ENCODE results near the gene TNNI3K.

TNNI3K gene

GRCh38 chr1:74380252-74380651 is 145.1 kb downstream of the TNNI3K start:
- no peak for DNase-seq (ENCODE audit: low read depth in 3 of 3)

- DNase-seq (ENCODE audit: low read depth in 3 of 3): no peak
Observed at GRCh38 chr1:74388855-74389254, 153.7 kb downstream of the TNNI3K start.

DNA sequence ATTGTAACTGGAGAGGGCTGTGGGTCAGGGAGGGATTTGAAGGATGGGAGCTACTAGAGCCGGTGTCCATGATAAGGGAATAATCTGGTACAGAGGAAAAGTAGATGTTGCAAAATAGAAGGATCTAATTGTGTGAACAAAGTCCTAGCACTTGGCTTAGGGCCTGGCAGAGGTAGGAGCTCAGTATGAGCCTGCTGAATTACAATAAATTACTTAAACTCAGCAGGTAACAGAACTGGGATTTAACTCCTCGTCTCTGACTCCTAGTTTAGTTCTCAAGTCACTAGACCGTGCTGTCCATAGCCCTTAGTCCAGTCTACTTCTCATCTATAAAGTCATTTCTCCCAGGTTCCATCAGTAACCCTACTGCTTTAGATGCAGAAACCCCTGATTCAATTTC is 157.0 kb downstream of the TNNI3K start:
- DNase-seq (ENCODE audit: low read depth in 3 of 3): no peak

DNA sequence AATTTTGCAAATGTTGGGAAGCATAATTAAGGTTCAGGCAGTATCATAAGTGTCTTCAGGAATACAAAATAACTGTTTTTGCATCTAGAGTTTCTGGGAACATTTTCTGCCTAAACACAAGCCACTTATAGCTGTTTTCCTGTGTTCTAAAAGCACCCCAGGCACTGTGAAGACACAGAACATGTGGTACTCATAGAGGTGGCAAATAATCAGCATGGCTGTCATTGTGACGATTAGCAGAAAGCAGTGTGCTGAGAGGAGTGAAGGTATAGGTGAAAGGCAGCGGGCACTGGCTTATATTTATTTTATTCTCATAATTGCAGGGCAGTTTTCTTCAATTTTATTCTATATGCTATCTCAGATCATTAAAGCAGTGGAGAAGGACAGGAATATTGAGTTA is 157.7 kb downstream of the TNNI3K start:
- no peak for DNase-seq (ENCODE audit: low read depth in 3 of 3)

GRCh38 chr1:74395571-74395970 is 160.4 kb downstream of the TNNI3K start:
- no peak for DNase-seq (ENCODE audit: low read depth in 3 of 3)

GRCh38 chr1:74396462-74396861 is 161.3 kb downstream of the TNNI3K start:
- DNase-seq (ENCODE audit: low read depth in 3 of 3): no peak

- DNase-seq (ENCODE audit: low read depth in 3 of 3): no peak
Observed at GRCh38 chr1:74396933-74397332, 161.7 kb downstream of the TNNI3K start.

DNA sequence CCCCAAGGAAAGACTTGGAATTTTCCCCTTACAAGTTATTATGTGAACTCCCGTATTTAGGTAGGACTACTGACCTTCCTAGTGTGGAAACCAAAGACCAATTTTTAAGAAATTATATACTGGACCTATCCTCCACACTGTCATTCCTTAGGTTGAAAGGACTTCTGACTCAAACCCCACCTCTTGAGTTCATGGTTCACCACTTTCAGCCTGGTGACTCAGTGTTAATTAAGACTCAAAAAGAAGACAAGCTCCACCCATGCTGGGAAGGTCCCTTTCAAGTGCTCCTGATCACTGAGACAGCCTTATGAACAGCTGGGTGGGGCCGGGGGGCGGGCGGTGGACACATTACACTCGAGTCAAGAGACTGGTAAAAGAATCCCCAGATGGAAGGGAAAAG is 164.1 kb downstream of the TNNI3K start:
- no peak for DNase-seq (ENCODE audit: low read depth in 3 of 3)

GRCh38 chr1:74402873-74403272 is 167.7 kb downstream of the TNNI3K start:
- DNase-seq (ENCODE audit: low read depth in 3 of 3): no peak

- DNase-seq (ENCODE audit: low read depth in 3 of 3): no peak
Observed at GRCh38 chr1:74403606-74404005, 168.4 kb downstream of the TNNI3K start.

- DNase-seq (ENCODE audit: low read depth in 3 of 3): no peak
Observed at GRCh38 chr1:74406759-74407158, 171.6 kb downstream of the TNNI3K start.

DNA sequence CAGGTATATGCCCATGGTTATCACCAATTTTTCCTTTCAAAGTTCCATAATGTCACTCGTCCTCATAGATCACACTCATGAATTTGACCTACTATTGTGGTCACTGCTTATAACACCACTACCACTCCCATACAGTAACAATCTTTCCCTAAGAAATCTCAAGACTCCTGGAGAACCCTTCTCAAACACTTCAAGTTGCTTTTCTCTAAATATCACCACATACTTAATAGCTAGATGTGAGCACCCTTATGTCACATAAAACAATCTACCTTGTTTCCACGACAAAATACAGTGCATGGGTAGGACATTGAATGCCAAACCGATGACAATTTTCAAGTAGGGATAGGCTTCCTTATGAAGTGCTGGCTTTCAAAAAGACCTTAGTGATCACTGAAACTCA is 172.7 kb downstream of the TNNI3K start:
- no peak for DNase-seq (ENCODE audit: low read depth in 3 of 3)

DNA sequence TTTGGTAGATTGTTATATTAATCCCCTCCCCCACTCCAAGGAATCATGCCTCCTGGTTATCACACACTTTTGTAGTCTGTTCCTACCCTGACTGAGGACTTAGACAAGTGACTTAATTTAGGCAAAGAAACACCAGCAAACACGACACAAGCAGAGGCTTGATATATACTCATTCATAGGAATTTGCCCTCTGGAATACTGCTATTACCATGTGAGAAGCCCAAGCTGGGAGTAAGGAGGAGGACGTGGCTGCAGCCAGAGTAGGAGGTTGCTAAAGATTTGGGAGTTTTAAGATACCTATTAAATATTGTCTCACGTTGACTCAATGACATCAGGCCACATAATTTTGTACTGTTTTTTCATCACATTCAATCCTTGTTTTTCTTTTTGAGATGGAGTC is 177.1 kb downstream of the TNNI3K start:
- no peak for DNase-seq (ENCODE audit: low read depth in 3 of 3)

DNA sequence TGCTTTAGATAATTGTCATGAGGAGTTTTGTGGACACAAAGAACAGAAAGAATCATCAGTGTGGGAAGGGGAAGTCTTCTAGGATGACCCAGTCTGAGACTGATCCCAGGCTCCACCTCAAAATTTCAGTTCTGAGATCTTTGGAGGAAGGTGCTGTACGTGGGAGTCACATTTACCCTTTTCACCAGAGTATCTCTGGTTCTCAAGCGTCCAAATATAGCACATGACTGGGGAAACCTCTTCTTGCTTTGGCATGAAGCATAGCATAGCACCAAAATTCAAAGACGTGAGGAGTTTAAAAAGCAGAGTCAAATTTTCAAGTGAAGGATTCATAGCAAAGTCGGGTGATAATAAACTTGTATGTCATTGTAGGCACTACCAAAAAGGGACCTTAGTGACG is 180.7 kb downstream of the TNNI3K start:
- no peak for DNase-seq (ENCODE audit: low read depth in 3 of 3)

DNA sequence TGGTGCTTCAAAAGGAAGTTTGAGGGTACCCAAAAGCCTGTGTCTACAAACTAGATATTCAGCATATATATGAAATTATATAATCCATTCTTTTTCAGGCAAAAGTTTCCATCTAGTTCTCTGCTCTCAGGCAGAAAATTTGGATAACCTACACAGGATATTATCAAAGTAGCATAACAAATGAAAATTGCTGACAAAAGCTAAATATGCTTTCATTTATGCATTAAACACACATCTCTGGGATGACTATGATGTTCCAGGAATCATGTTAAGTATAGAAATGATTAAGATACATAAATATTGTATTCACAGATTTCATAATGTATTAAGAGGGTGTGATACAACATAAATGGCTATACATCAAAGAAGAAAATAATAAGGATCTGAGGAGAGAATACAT is 184.4 kb downstream of the TNNI3K start:
- DNase-seq (ENCODE audit: low read depth in 3 of 3): no peak

DNA sequence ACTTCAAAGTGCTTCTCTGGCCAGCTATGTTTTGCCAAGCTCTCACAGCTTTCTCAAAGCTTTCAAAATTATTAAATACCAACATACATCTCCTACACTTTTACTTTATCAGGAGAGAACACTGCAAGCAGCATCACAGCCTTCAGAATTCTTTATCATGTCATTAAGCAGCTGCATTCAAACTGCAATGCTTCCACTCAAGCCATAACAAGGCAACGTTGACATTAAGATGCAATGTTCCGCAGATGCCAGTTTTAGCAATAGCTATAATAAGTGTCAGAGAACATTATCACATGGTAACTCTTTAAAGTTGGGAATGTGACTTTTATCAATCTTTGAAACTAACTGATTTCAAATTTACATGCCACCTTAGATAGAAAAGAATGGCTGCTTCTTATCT is 185.3 kb downstream of the TNNI3K start:
- no peak for DNase-seq (ENCODE audit: low read depth in 3 of 3)

- DNase-seq (ENCODE audit: low read depth in 3 of 3): no peak
Observed at GRCh38 chr1:74422421-74423292, 187.5 kb downstream of the TNNI3K start.

DNA sequence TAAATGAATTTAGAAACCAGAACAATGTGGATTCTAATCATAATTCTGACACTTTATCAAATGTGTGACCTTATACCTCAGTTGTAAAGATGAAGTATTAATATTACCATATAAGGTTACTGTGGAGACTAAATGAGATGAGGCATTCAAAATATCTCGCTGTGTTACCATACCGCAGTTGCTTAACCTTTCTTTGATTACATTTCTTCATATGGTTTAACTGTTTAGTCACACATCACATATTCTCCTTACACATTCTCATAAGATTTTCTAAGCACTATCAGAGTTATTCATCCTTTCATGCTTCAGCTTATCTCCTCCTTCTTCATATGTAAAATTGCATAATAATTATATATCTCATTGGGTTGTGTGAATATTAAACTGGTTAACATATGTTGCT is 188.3 kb downstream of the TNNI3K start:
- no peak for DNase-seq (ENCODE audit: low read depth in 3 of 3)

GRCh38 chr1:74425676-74426075 is 190.5 kb downstream of the TNNI3K start:
- no peak for DNase-seq (ENCODE audit: low read depth in 3 of 3)

GRCh38 chr1:74426208-74426937 is 191.2 kb downstream of the TNNI3K start:
- DNase-seq (ENCODE audit: low read depth in 3 of 3): no peak

GRCh38 chr1:74427681-74428080 is 192.5 kb downstream of the TNNI3K start:
- no peak for DNase-seq (ENCODE audit: low read depth in 3 of 3)

GRCh38 chr1:74429580-74429979 is 194.4 kb downstream of the TNNI3K start:
- no peak for DNase-seq (ENCODE audit: low read depth in 3 of 3)

DNA sequence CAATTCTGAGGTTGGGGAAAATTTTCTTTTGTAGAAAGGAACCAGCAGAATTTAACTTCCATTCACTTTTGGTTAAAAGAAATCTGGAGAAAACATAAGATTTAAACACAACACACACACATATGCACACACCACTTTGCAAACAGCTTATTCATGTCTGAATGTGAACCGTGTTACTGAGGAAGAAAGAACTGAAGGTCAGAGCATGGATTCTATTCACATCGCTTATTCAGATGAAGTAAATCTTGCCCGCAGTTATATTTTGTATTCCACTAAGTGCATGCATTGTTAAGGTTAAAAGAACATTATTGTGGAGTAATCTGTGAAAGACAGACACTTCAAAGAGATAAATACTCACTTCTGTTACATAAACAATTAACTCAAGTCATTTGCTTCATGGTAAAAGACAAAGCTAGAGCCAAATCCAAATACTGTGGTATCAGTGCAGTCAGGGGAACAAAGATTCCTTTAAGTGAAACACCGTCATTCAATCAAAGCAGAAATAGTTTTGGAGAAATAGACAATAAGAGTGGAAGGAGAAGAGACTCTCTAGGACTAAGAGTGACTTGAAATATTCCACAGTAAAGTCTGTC is 195.3 kb downstream of the TNNI3K start:
- DNase-seq (ENCODE audit: low read depth in 3 of 3): no peak

Data from stimulated activated CD4-positive, alpha-beta T cell treated with anti-CD3 and anti-CD28 coated beads, TNF-alpha, amount 100 ng/mL, for 48 hours (primary cell).